ENCODE results near the gene MBD5.

The MBD5 gene

GRCh38 chr2:148416248-148416647, 395.4 kb downstream of the MBD5 start:
- no peak for DNase-seq (ENCODE audit: low read depth in 1 of 2, low spot score in 1 of 2)
- no peak for TF ChIP-seq JUND (IDR thresholded peaks at IDR 0.05; ENCODE audit: low read depth)
- in situ Hi-C loops (cut with HindIII; ENCODE audit: low pct_unique_long_range_greater_than_20kb, low sequenced_read_pairs) = no loop called here

- in situ Hi-C loops (cut with HindIII; ENCODE audit: low pct_unique_long_range_greater_than_20kb, low sequenced_read_pairs) = no loop called here
These were observed 409.2 kb downstream of the MBD5 start for GRCh38 chr2:148430101-148430500.

GRCh38 chr2:148447877-148448276, 427.0 kb downstream of the MBD5 start:
- DNase-seq (ENCODE audit: low read depth in 1 of 2, low spot score in 1 of 2) = no peak
- in situ Hi-C loops (cut with HindIII; ENCODE audit: low pct_unique_long_range_greater_than_20kb, low sequenced_read_pairs) = no loop called here
- no peak for TF ChIP-seq JUND (IDR thresholded peaks at IDR 0.05; ENCODE audit: low read depth)

More at GRCh38 chr2:148430101-148430500, 409.2 kb downstream of the MBD5 start:
- no peak for TF ChIP-seq JUND (IDR thresholded peaks at IDR 0.05; ENCODE audit: low read depth)
- no peak for DNase-seq (ENCODE audit: low read depth in 1 of 2, low spot score in 1 of 2)

GRCh38 chr2:148450531-148450930, 429.6 kb downstream of the MBD5 start:
- in situ Hi-C loops (cut with HindIII; ENCODE audit: low pct_unique_long_range_greater_than_20kb, low sequenced_read_pairs) = no loop called here
- no peak for DNase-seq (ENCODE audit: low read depth in 1 of 2, low spot score in 1 of 2)
- no peak for TF ChIP-seq JUND (IDR thresholded peaks at IDR 0.05; ENCODE audit: low read depth)

GRCh38 chr2:148451046-148451445, 430.2 kb downstream of the MBD5 start:
- DNase-seq (ENCODE audit: low read depth in 1 of 2, low spot score in 1 of 2) = no peak
- no peak for TF ChIP-seq JUND (IDR thresholded peaks at IDR 0.05; ENCODE audit: low read depth)
- in situ Hi-C loops (cut with HindIII; ENCODE audit: low pct_unique_long_range_greater_than_20kb, low sequenced_read_pairs) = no loop called here

- no peak for DNase-seq (ENCODE audit: low read depth in 1 of 2, low spot score in 1 of 2)
- TF ChIP-seq JUND (IDR thresholded peaks at IDR 0.05; ENCODE audit: low read depth) = no peak
- in situ Hi-C loops (cut with HindIII; ENCODE audit: low pct_unique_long_range_greater_than_20kb, low sequenced_read_pairs) = no loop called here
These were observed 434.9 kb downstream of the MBD5 start for GRCh38 chr2:148455791-148456190.

- in situ Hi-C loops (cut with HindIII; ENCODE audit: low pct_unique_long_range_greater_than_20kb, low sequenced_read_pairs) = no loop called here
- TF ChIP-seq JUND (IDR thresholded peaks at IDR 0.05; ENCODE audit: low read depth) = no peak
- DNase-seq (ENCODE audit: low read depth in 1 of 2, low spot score in 1 of 2) = no peak
These were observed 437.3 kb downstream of the MBD5 start for GRCh38 chr2:148458171-148458570.

GRCh38 chr2:148459377-148459778, 438.5 kb downstream of the MBD5 start:
- DNase-seq (ENCODE audit: low read depth in 1 of 2, low spot score in 1 of 2) = no peak
- TF ChIP-seq JUND (IDR thresholded peaks at IDR 0.05; ENCODE audit: low read depth) = no peak
- in situ Hi-C loops (cut with HindIII; ENCODE audit: low pct_unique_long_range_greater_than_20kb, low sequenced_read_pairs) = no loop called here

- in situ Hi-C loops (cut with HindIII; ENCODE audit: low pct_unique_long_range_greater_than_20kb, low sequenced_read_pairs) = no loop called here
- TF ChIP-seq JUND (IDR thresholded peaks at IDR 0.05; ENCODE audit: low read depth) = no peak
- no peak for DNase-seq (ENCODE audit: low read depth in 1 of 2, low spot score in 1 of 2)
These were observed 441.0 kb downstream of the MBD5 start for GRCh38 chr2:148461876-148462275.

GRCh38 chr2:148475626-148476025, 454.7 kb downstream of the MBD5 start:
- DNase-seq (ENCODE audit: low read depth in 1 of 2, low spot score in 1 of 2) = no peak
- in situ Hi-C loops (cut with HindIII; ENCODE audit: low pct_unique_long_range_greater_than_20kb, low sequenced_read_pairs) = no loop called here
- TF ChIP-seq JUND (IDR thresholded peaks at IDR 0.05; ENCODE audit: low read depth) = no peak

GRCh38 chr2:148479398-148479797, 458.5 kb downstream of the MBD5 start:
- in situ Hi-C loops (cut with HindIII; ENCODE audit: low pct_unique_long_range_greater_than_20kb, low sequenced_read_pairs) = no loop called here
- no peak for DNase-seq (ENCODE audit: low read depth in 1 of 2, low spot score in 1 of 2)
- no peak for TF ChIP-seq JUND (IDR thresholded peaks at IDR 0.05; ENCODE audit: low read depth)

GRCh38 chr2:148483665-148484064, 462.8 kb downstream of the MBD5 start:
- no peak for TF ChIP-seq JUND (IDR thresholded peaks at IDR 0.05; ENCODE audit: low read depth)
- in situ Hi-C loops (cut with HindIII; ENCODE audit: low pct_unique_long_range_greater_than_20kb, low sequenced_read_pairs) = no loop called here
- no peak for DNase-seq (ENCODE audit: low read depth in 1 of 2, low spot score in 1 of 2)

- DNase-seq (ENCODE audit: low read depth in 1 of 2, low spot score in 1 of 2) = no peak
- in situ Hi-C loops (cut with HindIII; ENCODE audit: low pct_unique_long_range_greater_than_20kb, low sequenced_read_pairs) = no loop called here
- no peak for TF ChIP-seq JUND (IDR thresholded peaks at IDR 0.05; ENCODE audit: low read depth)
These were observed 463.2 kb downstream of the MBD5 start for GRCh38 chr2:148484066-148484465.

- no peak for DNase-seq (ENCODE audit: low read depth in 1 of 2, low spot score in 1 of 2)
- no peak for TF ChIP-seq JUND (IDR thresholded peaks at IDR 0.05; ENCODE audit: low read depth)
- in situ Hi-C loops (cut with HindIII; ENCODE audit: low pct_unique_long_range_greater_than_20kb, low sequenced_read_pairs) = no loop called here
These were observed 465.8 kb downstream of the MBD5 start for GRCh38 chr2:148486655-148487054.

Data from T47D (cell line).